ENCODE data around the gene ALS2CL. TPM values are rescaled to one million over a fixed set of nuclear protein-coding genes. Genes with fewer than 3 reads are reported as not detected.

Gene ALS2CL
- total RNA-seq, 4 donors from 2014 or later = 4.8 to 10.4 (median 9.6) TPM

DNA sequence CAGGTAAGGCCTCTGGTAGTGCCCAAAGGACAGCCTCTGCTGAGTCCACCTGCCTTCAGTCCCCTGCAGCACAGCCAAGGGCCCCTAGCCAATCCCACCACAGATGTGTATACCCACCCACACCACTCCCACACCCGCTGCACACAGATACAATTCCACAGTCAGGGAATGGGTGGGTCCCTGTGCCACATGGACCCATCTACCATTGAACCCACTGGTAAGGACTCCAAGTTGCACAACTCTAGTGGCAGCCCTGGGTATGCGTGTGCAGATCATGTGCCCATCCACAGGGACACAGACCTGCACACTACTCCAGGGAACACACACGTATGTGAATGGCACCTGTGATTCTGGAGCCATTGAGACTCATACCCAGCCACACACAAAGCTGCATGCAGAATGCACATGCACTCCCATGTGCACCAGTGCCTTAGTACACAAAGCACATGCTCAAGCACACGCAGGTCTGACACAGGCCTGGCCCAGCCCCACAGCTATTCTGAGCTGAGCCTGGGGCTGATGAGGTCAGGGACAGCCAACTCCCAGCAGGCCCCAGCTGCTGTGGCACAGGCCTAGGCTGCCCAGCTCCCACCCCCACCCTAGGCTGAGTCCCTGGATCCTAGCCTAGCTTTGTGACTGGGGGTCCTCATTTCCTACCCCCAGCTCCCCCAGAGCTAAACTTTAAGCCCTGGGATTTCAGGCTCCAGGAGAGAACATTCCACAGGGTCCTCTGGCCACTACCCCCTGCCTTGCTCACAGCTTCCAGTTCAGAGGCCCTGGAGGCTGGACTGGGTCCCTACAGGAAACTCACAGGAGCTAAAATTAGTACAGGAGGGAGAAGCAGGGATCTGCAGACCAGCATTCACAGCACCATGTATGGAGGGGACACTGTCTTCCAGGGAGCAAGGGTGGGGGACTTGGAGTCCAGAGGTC, 2.7 kb upstream of the ALS2CL start:
- 90% methylated on average over 2 of the region's 4 CpGs; no CpG with 5 or more reads in 1 of the 2 donors for WGBS, 2 donors (ENCODE audit: low coverage in 1 of 2)
- Histone ChIP-seq H3K4me1 (peaks cover 2 to 85% (median 57%) of the 10 kb centered on the region in 3 donors), H3K9me3 (no peaks in the 10 kb centered on the region), H3K36me3 (no peaks in the 10 kb centered on the region), H3K4me3 (no peak overlapping the region), H3K27ac (peak overlapping the region in 3 of 4 donors; percentile 74 to 83 (median 82)), H3K27me3 (peaks cover 3% of the 10 kb centered on the region)
- no peak for TF ChIP-seq POLR2AphosphoS5 (IDR thresholded peaks at IDR 0.05)
- TF ChIP-seq POLR2A (IDR thresholded peaks at IDR 0.05) = no peak
- TF ChIP-seq, protein P1, sequence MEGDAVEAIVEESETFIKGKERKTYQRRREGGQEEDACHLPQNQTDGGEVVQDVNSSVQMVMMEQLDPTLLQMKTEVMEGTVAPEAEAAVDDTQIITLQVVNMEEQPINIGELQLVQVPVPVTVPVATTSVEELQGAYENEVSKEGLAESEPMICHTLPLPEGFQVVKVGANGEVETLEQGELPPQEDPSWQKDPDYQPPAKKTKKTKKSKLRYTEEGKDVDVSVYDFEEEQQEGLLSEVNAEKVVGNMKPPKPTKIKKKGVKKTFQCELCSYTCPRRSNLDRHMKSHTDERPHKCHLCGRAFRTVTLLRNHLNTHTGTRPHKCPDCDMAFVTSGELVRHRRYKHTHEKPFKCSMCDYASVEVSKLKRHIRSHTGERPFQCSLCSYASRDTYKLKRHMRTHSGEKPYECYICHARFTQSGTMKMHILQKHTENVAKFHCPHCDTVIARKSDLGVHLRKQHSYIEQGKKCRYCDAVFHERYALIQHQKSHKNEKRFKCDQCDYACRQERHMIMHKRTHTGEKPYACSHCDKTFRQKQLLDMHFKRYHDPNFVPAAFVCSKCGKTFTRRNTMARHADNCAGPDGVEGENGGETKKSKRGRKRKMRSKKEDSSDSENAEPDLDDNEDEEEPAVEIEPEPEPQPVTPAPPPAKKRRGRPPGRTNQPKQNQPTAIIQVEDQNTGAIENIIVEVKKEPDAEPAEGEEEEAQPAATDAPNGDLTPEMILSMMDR (IDR thresholded peaks at IDR 0.05) = peak in 1 of 4 experiments; percentile 10
- ATAC-seq = peak; percentile 23

GRCh38 chr3:46695177-46695961, 1.9 kb upstream of the ALS2CL start:
- Histone ChIP-seq H3K9me3 (no peaks in the 10 kb centered on the region), H3K27ac (peak overlapping the region in 3 of 4 donors; percentile 74 to 83 (median 82)), H3K27me3 (no peaks in the 10 kb centered on the region), H3K4me3 (no peak overlapping the region), H3K4me1 (peaks cover 2 to 85% (median 50%) of the 10 kb centered on the region in 3 donors), H3K36me3 (no peaks in the 10 kb centered on the region)
- ATAC-seq = peak; percentile 58
- TF ChIP-seq, protein P1 (IDR thresholded peaks at IDR 0.05) = peak in 1 of 4 experiments; percentile 3
- TF ChIP-seq EP300 (IDR thresholded peaks at IDR 0.05) = no peak
- WGBS, 2 donors (ENCODE audit: low coverage in 1 of 2) = 90% methylated on average over 2 of the region's 11 CpGs; no CpG with 5 or more reads in 1 of the 2 donors

DNA sequence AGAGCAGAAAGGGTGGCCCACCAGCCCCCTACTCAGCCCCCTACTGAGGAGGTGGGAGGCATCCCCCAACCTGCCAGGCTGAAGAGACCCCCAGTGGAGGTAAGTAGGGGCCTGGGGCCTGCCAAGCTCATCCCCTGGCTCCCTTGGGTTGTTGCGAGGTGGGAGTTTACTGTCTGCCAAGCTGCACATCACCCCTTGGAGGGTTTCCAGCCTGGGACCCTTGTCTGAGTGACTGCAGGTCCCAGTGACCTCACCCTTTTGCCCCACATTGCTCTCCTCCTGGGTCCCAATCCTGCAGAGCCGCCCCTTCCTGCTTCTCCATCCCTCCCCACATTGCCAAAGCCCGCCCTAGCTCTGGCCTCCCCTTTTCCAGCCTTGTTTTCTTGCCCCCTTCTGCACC, 1.0 kb upstream of the ALS2CL start:
- peak overlapping the region in 3 of 4 donors; percentile 74 to 83 (median 82) for H3K27ac ChIP-seq
- H3K36me3 ChIP-seq = no peaks in the 10 kb centered on the region
- no peaks in the 10 kb centered on the region for H3K9me3 ChIP-seq
- peaks cover 0 to 85% (median 42%) of the 10 kb centered on the region in 3 donors for H3K4me1 ChIP-seq
- TF ChIP-seq, protein P1 (IDR thresholded peaks at IDR 0.05) = no peak
- TF ChIP-seq EP300 (IDR thresholded peaks at IDR 0.05) (no peak), POLR2A (IDR thresholded peaks at IDR 0.05) (no peak), POLR2AphosphoS5 (IDR thresholded peaks at IDR 0.05) (no peak)
- ATAC-seq = no peak
- no peak overlapping the region for H3K4me3 ChIP-seq
- H3K27me3 ChIP-seq = no peaks in the 10 kb centered on the region
- 90% methylated on average over 2 to 3 of the region's 3 CpGs for WGBS, 2 donors (ENCODE audit: low coverage in 1 of 2)

- peak overlapping the region in 3 of 4 donors; percentile 74 to 83 (median 82) for H3K27ac ChIP-seq
- H3K9me3 ChIP-seq = no peaks in the 10 kb centered on the region
- H3K36me3 ChIP-seq = no peaks in the 10 kb centered on the region
- H3K4me3 ChIP-seq = peak overlapping the region; percentile 67 to 68
- H3K27me3 ChIP-seq = no peaks in the 10 kb centered on the region
- TF ChIP-seq EP300 (IDR thresholded peaks at IDR 0.05) (no peak), POLR2AphosphoS5 (IDR thresholded peaks at IDR 0.05) (no peak), POLR2A (IDR thresholded peaks at IDR 0.05) (no peak)
- TF ChIP-seq, protein P1 (IDR thresholded peaks at IDR 0.05) = no peak
- no CpG with 5 or more reads among the region's 30 CpGs for WGBS, 2 donors (ENCODE audit: low coverage in 1 of 2)
- H3K4me1 ChIP-seq = peaks cover 0 to 80% (median 39%) of the 10 kb centered on the region in 3 donors
- peak; percentile 20 for ATAC-seq
Observed at GRCh38 chr3:46693892-46694226, 380 bp upstream of the ALS2CL start.

Measured in gastroesophageal sphincter (tissue), 4 donors.